HG02870 (cell line): ENCODE results near the gene SLC10A7.

Experiments used
- ATAC-seq: cut with Tn5 transposase; IDR thresholded peaks from one replicate; pipeline ENCODE4 v1.9.1; 2021; ENCODE audit warnings: mild to moderate bottlenecking, moderate library complexity; ENCODE audit not compliant: unreplicated experiment

SLC10A7 gene

DNA sequence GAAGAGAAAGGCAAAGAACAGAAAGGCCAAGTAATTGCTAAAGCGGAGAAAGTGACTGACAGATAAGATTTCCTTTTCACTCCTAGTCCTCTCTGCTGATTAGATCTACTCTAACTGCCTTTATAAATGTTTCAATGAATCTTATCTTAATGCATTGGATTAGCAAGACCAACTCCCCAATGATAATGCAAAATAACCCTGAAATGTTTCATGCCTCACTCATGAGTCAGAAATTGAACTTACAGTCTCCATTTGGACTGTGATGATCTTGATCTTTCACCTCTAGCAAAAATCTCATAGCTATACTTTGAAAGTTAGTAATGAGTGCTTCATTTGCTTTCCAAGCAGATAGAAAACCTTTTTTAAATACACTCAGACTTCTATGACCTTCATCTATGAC, 26.5 kb downstream of the SLC10A7 start:
- no peak for ATAC-seq

DNA sequence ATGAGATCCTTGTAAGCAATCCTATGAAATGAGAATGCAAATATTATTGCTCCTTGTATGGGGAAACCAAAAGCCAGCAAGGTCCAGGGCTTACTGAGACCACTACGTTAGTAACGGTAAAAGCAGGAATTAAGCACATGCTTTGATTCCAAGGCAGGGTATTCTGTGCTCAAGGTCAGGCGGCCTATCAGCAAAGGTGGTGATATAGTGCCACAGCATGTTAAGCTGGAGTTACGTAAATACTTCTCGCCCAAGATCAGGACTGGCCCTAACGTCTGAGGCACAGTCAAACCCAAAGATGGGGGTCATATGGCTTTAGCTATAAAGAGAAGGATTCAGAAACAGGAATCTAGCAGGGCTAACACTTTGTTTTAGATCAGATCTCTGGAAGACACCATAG, 27.6 kb downstream of the SLC10A7 start:
- ATAC-seq: no peak

DNA sequence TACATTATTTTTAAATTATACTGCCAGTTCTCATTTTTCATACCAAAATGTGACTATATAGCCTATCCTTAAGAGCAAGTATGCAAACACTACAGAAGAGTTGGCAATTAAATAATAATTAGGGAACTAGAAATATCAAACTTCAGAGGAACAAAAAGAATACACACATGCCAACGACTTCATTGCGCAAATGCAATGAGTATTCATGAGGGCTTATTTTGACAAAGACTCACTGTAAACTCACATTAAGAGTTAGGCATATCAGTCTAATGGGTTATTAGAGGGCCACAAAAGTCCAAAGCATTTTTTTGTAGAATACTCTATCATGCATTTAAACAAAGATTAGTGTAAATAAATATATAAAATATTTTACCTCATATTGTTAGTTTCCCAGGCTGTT, 31.6 kb downstream of the SLC10A7 start:
- ATAC-seq: no peak

DNA sequence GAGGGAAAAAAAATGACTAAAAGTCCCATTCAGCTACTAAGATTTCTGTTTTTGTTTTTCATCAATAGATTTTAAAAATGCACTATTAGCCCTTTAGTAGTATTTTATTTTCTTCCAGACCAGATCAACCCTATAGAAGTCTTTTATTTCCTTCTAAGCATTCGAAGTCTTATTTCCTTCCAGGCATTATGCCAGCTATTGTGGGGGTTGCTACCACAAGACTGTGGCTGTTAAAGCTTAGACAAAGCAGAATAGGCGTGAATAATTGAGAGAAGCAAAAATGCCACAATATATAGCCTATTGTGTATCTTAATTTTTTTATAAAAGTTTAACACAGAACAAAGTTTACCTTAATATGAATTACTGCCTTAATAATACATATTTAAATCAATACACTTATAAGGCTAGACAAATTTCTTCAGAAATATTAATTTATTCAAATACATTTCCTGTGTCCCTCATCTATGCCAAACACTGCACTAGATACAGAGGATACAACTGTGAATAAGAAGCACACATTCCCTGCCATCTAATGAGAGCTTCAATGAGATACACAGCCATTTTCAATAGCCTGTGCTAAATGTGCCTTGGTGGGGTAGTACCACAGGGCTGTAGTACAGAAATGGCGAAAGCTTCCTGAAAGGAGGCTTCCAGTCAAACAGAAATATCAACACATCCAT, 33.1 kb downstream of the SLC10A7 start:
- no peak for ATAC-seq

DNA sequence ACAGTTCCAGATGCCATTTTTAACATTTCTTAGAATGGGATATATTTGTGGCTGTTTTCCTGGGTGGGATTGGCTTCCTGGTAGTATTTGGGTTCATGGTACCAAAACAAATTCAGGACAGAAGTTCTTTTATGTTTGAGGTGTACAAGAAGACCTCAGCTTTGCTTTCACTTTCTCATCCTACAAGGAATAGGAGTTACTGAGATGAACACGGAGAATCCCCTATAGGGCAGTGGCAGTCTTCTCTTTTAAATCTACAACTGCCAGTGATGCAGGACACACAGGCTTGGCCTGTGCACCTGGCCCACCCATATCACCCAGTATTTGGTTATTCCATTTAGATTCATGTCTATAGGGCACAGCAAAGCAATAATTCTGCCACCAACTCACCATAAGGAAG, 35.2 kb downstream of the SLC10A7 start:
- ATAC-seq: peak; percentile 85

DNA sequence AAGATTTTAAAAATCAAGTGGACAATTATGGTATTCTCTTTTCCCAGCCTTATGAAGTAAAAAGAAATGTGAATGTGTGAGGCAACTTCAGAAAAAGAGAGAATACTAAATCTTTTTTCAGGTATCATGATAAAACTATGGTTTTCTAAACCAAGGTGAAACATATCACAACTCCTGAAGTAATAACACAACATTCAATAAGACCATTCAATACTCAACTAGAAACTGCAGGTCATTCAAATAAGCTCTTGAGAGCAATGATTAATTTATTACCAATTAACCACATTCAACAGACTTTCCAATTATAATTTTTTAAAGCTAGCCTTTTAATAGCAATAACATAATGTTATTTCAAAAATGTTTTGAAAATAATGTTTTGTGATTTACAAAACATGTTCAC, 35.8 kb downstream of the SLC10A7 start:
- ATAC-seq: peak; percentile 60

DNA sequence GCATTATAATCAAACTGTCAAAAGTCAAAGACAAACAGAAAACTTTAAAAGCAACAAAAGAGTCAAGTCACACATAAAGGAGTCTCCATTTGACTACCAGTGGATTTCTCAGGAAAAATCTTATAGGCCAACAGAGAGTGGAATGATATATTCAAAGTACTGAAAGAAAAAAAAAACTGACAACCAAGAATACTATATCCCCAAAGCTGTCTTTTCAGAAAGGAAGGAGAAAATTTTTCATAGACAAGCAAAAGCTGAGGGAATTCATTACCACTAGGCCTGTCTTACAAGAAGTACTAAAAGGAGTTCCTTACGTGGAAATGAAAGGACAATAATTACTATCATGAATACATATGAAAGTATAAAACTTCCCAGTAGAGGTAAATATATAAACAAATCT, 39.0 kb downstream of the SLC10A7 start:
- no peak for ATAC-seq

DNA sequence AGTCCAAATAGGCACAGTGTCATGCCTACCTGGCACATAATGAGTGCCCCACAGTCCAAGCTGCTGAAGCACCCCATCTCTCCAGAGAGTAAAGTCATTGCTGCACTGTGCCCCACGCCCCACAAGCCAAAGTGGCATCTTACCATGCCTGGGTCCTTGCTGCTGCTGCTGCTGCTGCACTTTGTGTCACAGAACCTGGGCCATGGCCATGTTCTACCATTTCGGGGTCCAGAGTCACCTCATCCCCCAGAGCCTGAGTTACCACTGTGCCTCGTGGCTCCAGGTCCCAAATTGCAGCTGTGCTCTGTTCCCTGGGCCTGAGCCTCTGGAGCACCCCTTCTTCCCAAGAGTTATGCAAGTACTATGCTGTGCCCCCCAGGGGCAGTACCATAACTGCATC, 40.5 kb downstream of the SLC10A7 start:
- no peak for ATAC-seq

DNA sequence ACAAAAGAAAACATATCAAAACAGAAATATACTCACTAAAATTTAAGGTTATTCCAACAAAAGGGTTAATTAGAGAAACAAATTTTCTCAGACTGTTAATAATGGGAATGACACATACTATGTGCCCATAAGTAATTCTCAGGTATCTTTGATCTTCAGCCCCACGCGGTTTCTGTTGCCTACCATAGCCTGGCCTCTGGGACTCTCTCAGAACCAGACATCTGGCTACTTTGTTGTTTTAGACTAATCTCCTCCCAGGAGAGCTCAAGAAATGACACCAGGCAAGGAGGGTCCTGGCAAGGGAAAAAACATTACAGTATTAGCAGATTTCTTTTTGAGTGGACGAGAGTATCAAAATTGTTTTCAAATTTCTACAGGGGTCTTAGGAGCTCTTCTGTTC, 43.7 kb downstream of the SLC10A7 start:
- no peak for ATAC-seq

DNA sequence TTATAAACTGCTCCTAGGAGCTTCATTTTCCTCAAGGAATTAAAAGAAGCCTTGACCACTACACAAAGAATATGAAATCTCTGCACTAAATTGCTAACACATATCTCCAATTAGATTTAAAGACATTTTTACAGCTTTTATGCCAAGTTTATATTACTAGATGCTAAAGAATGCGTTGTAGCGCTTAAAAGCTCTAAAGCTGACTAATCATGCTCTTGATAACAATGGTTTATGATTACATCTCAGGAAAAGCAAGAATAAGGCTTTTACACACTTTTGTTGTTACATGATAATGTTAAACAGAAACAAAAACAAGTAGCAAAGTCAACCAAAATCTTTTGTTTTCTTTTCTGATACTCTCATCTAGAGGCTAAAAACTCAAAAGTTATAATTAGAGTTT, 44.7 kb downstream of the SLC10A7 start:
- no peak for ATAC-seq

DNA sequence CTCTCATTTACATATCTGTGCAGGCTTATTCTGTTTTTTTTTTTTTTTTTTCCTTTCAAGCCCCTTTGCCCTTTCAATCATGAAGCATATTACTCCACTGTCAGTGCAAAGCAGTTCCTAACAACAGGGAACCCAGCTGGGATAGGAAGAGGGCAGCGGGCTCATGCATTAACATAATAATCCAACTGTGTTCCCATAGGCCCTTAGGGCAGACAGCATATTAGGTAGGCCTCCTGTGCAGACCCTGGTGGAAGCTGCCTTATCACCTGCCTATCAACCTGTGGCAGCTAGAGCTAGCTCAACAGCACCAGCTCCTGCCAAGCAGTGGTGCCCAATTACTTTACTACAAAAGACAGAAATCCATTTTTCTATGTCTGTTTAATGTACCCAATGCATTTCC, 49.3 kb downstream of the SLC10A7 start:
- ATAC-seq: no peak

DNA sequence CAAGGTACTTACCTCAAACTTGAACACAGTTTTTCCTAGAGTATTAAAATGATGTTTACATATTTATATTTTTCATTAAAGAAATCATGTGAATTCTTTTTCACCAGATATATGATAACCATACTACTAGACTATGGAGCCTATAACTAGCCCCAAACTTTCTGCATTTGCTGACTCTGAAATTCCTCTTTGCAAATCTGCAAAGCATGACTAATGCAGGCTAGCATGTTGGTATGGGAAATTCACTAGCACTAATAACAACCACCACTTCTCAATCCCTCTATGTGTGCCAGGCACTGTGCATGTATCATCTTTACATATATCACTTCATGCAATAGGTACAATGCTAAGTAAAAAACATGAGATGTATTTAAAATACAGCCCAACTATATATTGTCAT, 51.1 kb downstream of the SLC10A7 start:
- no peak for ATAC-seq

DNA sequence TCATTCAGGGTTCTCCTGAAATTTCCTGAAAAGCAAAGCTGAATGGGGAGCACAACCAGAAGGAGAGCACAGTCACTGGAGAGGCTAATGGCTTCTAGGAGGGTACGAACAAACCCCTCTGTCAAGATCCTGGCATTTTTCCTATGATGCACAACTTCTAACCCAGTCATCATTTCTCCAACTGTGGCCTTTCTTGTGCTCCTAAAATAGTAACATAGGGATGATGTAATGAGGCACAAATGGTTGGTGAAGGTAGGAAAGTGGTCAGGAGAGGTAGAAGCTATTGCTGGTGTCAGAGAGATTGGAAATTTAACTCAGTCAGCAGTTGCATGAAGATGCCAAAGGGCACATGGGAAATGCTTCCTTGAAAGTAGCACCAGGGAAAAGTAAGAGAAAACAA, 52.7 kb downstream of the SLC10A7 start:
- no peak for ATAC-seq

DNA sequence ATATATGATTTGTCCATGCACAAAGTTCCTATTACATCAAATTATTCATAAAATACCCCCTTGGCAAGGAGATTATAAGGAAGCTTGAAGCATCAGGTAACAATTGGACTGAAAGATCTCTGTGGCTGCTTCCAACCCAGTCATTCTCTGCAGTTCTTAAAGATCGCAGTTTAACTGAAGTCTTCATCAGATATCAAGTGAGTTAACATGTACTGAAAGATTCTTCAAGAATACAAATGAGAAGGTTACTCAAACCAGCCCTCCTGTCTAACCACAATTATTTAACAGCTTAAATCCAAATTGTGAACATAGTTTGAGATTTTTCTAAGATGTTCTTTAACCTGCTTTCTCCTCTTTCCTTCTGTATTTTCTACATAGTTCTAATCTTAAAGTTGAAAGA, 56.1 kb downstream of the SLC10A7 start:
- peak; percentile 67 for ATAC-seq

DNA sequence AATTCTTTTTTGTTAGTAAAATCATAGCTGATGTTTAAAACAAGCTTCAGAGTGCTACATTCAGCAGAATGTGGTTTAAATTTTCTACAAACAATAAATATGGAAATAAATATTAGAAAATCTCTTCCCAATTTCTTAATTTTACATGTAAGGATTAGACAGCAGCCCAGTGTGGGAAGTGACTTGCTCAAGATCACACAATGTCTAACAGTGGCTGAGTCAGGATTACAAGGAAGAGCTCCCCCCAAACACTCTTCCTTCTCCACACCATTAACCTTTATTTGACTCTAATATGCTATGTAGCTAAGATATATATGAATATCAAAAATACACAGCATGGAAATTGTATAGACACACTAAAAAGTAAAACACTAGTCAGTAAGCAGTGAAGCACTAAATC, 59.5 kb downstream of the SLC10A7 start:
- ATAC-seq: no peak

DNA sequence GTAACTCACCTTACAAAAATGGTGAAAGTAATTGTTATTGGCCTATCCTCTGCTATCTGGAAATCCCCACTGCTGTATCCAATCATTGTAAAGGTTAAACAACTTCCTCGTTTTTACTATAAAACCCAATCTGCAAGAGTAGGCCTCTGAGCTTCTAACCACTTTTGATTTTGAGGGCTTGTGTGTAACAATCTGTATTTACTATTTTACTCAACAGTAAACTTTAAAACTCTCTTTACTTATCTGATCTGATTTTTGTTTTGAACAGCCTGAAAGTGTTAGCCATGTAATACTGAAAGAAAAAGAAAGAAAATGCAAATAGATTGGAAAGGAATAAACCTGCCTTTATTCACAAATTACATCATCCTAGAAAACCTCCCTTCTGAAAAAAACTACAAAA, 63.1 kb downstream of the SLC10A7 start:
- ATAC-seq: peak; percentile 90

DNA sequence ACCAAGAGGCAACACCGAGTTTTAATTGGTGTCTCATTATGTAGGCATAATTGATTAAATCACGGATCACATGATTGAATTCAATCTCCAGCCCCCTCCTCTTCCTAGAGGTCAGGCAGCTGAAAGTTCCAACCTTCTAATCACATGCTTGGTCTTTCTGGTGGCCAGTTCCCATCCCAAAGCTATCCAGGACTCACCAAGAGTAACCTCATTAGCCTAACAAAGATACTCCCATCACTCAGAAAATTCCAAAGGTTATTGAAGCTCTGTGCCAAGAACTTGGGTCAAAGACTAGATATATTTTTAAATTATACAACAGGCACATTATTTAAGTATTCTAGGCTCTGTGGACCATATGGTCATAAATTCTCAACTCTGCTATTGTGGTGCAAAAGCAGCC, 65.1 kb downstream of the SLC10A7 start:
- no peak for ATAC-seq

DNA sequence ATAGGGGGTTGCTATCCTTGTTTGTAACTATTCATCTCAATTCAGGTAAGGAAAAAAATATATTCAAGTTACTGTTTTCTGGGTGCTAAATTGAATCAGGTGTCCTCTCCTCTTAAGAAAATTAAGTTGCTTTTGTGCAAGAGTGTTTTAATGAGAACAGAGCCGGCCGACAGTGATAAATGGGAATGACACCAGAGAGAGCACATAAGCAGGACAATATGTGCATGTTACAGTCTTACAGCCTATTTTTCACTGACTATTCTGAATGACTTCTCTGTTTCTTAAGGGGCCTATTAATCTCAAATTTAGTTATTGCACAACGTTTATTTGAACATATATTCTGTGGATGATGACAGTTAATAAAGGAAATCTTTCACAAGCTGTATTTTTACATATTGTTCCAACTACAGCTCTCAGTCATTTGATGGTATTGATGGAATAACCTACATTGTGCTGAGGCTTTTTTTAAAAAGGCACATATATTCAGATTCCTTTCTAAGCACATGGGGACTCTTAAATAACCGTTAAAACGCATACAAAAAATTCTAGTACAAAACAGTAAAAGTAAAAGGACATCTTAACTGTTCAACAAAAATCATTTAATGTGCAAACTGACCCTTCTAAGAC, 68.4 kb downstream of the SLC10A7 start:
- ATAC-seq: no peak

DNA sequence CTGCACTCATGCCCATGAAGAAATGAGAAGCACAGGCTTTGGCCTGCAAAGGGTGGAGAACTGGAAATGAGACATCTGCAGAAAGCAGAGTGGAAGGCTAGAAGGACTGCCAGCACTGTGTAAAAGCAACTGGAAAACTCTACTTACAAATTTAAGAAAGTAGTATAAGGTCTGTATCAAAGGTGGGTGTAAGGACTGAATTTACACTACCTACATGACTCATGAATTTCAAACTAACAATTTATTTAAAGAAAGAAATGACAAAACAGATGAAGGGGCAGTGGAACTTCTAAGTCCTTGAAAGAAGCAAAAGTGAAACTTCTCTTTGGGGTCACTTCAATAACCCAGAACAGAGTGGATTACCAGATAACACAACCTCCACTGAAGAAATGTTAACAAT, 71.2 kb downstream of the SLC10A7 start:
- ATAC-seq: peak; percentile 88

DNA sequence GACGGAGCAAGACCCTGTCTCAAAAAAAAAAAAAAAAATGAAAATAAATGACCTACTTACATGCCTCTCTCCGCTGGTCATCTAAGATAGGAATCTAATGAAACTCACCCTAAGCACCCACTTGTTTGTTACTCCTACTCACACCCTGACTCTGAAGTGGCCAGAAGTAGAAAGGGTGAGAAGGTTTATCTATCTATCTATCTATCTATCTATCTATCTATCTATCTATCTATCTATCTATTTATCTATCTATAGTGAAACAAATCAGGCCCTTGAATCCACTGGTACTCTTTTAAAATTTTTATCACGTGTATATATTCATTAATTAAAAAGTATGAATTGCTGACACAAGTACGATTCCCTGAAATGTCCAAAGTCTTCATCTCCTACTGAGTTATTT, 75.2 kb downstream of the SLC10A7 start:
- no peak for ATAC-seq

DNA sequence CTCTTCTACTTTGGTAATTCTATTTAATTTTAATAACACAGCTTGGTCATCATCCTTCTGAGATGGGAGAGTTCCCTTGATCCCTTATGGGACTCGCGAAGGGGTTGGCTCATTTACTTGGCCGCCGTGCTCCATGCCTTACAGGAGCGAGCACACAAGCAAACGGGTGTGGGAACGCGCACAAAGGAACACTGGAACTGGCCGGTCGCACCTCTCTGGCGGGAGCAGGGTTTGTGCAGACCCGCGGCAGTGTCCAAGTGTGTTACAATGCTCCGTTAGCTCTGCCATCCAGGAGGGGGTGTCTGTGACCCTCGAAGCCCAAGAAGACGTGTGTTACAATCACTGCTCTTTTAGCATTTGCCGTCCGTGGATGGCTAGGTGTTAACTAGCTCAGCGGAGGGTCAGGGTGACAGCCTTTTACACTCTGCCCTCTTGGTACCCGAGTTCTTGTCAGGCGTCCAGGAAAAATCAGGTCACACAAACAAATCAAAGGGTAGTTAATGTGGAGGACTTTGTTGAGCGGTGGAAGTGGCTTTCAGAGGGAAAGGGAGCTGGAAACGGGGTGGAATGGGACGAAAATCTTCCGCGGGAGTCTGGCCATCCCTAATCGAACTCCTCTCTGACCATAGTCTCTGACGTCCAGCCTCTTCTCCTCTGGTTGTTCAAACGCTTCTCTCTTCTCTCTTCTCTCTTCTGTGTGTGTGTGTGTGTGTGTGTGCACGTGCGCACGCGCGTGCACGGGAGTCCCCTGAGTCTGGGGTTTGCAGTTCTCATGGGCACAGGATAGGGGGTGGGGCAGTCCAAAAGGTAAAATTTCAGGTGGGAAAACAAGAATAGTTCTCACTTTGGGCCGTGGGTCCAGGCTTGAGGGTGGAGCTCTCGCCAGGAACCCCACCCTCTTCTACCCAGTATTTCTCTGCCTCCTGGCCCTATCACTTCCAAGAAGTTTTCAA, 76.3 kb downstream of the SLC10A7 start:
- ATAC-seq: no peak

DNA sequence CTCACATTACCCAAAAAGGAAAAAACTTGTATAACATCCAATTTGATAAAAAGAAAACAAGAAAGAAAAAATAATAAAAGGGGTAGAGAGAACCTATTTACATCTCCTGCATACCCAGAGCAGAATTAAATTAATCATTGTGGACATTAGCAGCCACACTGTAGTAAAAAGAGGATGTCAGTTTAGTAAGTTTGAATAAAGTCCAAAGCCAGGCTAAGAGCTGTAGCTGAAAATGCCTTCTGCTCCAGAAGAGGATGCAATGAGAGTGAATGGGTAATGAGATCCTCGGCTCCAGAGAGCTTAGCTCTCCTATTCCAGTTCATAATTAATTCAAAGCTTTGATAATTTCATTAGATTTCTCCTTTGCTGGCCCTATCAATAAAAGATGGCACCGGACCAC, 78.2 kb downstream of the SLC10A7 start:
- ATAC-seq: no peak
